Measurements from ENCODE around the gene INPPL1. TPM values are rescaled to one million over a fixed set of nuclear protein-coding genes. Genes with fewer than 3 reads are reported as not detected.

INPPL1 gene
- total RNA-seq, 1 experiment from 2014 or later = 203 TPM

DNA sequence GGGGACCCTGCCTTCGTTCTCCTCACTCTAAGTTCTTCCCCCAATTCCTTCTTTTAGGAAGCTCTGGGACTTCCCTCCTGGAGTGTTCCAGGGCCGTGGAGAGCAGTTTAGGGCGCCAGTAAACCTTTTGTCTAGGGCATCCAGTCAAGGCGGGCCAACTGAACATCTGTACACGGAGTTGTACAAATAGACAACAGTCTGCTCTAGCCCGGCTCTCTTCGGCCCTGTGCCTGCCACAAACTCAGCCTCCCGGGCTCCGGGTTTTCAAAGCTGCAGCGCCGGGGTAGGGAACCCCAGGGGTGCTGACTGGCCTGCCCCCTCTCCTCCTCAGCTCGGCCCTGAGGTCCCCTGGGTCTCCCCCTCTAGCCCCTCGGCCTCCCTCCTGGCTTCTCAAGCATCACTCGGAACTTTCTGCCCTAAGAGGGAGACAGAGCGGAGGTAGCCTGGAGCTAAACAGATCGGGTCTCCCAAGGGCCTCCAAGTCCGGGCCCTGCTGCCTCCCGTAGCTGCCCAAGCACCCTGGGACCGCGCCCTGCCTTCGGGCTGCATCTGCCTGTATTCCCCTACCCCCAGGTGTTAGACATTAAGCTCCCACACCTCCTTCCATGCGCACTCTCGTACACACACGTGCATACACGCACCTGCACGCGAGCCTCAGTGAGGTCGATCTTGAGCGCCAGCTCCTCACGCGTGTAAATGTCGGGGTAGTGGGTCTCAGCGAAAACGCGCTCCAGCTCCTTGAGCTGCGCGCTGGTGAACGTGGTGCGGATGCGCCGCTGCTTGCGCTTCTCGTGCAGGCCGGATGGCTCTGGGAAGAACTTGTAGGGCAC lies 16.1 kb downstream of the INPPL1 start:
- CTCF ChIA-PET = interaction anchor here (0.5 kb wide), 1 partner anchor 1867 kb away, joined by 3 read pairs; no protein-coding TSS in a partner anchor

DNA sequence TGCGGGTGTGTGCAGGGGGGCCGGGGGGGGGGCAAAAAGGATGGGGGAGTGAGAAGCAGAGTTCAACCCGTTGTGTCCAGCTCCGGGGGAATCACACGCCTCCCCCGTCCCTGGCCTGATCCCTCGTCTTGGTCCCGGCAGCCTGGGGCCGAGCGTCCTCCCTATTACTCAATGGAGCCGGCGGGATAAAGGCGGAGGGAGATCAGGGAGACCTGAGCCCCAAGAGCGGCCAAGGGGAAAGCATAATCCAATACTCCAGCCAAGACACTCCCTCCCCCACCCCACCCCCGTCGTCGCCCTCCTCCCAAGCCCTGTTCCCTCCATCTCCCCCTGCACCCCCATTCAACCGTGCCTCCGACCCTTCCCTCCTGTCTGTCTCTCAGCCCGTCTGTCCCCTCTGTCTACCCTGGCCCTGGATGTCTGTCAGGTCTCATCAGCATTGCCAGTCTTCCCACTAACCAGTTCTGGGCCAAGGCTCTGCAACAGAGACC lies 16.8 kb downstream of the INPPL1 start:
- BruUV-seq (replicated peaks) = no TSS peak
- H3K9me3 Mint-ChIP-seq (ENCODE audit: low read depth, unreplicated experiment) = no peaks in the 10 kb centered on the region
- TF ChIP-seq, protein P1, sequence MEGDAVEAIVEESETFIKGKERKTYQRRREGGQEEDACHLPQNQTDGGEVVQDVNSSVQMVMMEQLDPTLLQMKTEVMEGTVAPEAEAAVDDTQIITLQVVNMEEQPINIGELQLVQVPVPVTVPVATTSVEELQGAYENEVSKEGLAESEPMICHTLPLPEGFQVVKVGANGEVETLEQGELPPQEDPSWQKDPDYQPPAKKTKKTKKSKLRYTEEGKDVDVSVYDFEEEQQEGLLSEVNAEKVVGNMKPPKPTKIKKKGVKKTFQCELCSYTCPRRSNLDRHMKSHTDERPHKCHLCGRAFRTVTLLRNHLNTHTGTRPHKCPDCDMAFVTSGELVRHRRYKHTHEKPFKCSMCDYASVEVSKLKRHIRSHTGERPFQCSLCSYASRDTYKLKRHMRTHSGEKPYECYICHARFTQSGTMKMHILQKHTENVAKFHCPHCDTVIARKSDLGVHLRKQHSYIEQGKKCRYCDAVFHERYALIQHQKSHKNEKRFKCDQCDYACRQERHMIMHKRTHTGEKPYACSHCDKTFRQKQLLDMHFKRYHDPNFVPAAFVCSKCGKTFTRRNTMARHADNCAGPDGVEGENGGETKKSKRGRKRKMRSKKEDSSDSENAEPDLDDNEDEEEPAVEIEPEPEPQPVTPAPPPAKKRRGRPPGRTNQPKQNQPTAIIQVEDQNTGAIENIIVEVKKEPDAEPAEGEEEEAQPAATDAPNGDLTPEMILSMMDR (IDR thresholded peaks at IDR 0.05; ENCODE audit: unreplicated experiment) = no peak
- H3K27ac Mint-ChIP-seq (ENCODE audit: unreplicated experiment) = no peak overlapping the region
- intact Hi-C loops (cut with micrococcal nuclease; ENCODE audit: unreplicated experiment) = no loop called here
- no peak for DNase-seq
- peaks cover 39% of the 10 kb centered on the region for H3K27me3 Mint-ChIP-seq (ENCODE audit: unreplicated experiment)
- CTCF ChIA-PET = no interaction called here
- no peak overlapping the region for H3K4me3 Mint-ChIP-seq (ENCODE audit: low read depth, unreplicated experiment)
- H3K4me1 Mint-ChIP-seq (ENCODE audit: low read depth, unreplicated experiment) = no peaks in the 10 kb centered on the region
- H3K36me3 Mint-ChIP-seq (ENCODE audit: insufficient read depth, unreplicated experiment) = peaks cover 25% of the 10 kb centered on the region

More for the DNA sequence above, 16.1 kb downstream of the INPPL1 start:
- Mint-ChIP-seq H3K4me3 (ENCODE audit: low read depth, unreplicated experiment) (peak overlapping the region; percentile 63), H3K27me3 (ENCODE audit: unreplicated experiment) (peaks cover 39% of the 10 kb centered on the region), H3K9me3 (ENCODE audit: low read depth, unreplicated experiment) (no peaks in the 10 kb centered on the region), H3K27ac (ENCODE audit: unreplicated experiment) (peak overlapping the region; percentile 62), H3K4me1 (ENCODE audit: low read depth, unreplicated experiment) (no peaks in the 10 kb centered on the region), H3K36me3 (ENCODE audit: insufficient read depth, unreplicated experiment) (peaks cover 25% of the 10 kb centered on the region)
- no peak for DNase-seq
- TF ChIP-seq, protein P1 (IDR thresholded peaks at IDR 0.05; ENCODE audit: unreplicated experiment) = no peak
- no TSS peak for BruUV-seq (replicated peaks)
- intact Hi-C loops (cut with micrococcal nuclease; ENCODE audit: unreplicated experiment) = no loop called here

DNA sequence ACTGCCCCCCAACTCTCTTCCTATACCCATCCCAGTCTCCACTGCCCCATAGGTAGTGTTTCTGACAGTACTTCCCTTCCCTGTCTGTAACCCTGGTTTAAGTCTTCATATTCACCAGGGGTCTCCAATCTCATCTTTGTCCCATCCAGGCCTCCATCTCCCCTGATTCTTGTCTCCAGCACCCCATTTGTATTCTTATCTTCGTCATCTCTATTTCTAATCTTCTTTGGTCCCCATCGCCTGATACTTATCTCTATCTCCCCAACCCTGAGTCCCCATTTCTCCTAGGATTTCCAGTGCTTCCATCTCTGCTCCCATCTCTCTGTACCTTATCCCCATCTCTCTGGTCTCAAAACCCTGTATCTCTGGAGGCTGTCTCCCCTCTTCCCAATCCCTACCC lies 17.6 kb downstream of the INPPL1 start:
- BruUV-seq (replicated peaks) = no TSS peak
- no peak for DNase-seq
- CTCF ChIA-PET = interaction anchor here (0.8 kb wide), 1 partner anchor 13 kb away, joined by 3 read pairs; no protein-coding TSS in a partner anchor
- intact Hi-C loops (cut with micrococcal nuclease; ENCODE audit: unreplicated experiment) = no loop called here
- H3K9me3 Mint-ChIP-seq (ENCODE audit: low read depth, unreplicated experiment) = no peaks in the 10 kb centered on the region
- peaks cover 39% of the 10 kb centered on the region for H3K27me3 Mint-ChIP-seq (ENCODE audit: unreplicated experiment)
- no peaks in the 10 kb centered on the region for H3K4me1 Mint-ChIP-seq (ENCODE audit: low read depth, unreplicated experiment)
- TF ChIP-seq, protein P1 (IDR thresholded peaks at IDR 0.05; ENCODE audit: unreplicated experiment) = no peak
- H3K36me3 Mint-ChIP-seq (ENCODE audit: insufficient read depth, unreplicated experiment) = peaks cover 17% of the 10 kb centered on the region
- H3K4me3 Mint-ChIP-seq (ENCODE audit: low read depth, unreplicated experiment) = no peak overlapping the region
- H3K27ac Mint-ChIP-seq (ENCODE audit: unreplicated experiment) = no peak overlapping the region

DNA sequence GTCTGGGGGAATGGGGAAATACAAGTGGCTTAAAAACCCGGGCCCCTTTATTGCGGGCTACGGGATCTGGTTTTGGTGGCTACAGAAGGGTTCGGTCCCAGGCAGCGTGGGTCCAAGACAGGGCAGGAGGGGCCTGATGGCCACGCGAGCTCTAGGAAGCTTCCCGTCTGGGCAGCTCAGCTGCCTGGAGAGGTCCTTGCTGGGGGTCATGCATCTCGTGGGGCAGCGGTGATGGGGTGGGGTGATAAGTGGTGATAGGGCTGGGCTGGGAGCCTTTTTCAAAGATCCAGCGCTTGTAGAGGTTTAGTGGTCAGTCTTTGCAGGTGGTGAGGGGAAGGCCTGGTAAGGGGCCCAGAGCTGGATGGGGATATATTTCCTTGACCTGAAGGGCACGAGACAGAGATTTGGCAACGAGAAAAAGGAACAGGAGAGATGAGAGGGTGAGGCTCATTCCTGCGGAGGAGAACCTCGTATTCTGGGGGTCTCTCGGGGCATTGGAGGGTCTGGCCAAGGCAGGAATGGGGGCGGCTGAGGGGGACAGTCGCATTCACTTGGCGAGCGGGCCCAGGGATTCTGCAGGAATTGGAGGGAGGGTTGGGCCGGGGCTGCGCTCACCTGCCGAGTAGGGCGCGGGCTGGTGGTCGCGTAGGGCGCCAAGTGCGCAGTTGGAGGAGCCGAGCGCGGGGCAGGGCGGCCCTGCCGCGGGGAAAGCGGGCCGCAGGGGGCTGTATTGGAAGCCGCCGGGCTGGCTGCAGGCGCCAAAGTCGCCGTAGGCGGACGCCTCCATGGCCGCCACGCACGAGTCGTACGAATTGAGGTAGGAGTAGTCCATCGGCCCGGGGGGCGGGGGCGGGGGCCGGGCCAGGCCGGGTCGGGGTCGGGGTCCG lies 18.8 kb downstream of the INPPL1 start:
- Mint-ChIP-seq H3K4me1 (ENCODE audit: low read depth, unreplicated experiment) (no peaks in the 10 kb centered on the region), H3K4me3 (ENCODE audit: low read depth, unreplicated experiment) (no peak overlapping the region), H3K27ac (ENCODE audit: unreplicated experiment) (no peak overlapping the region), H3K27me3 (ENCODE audit: unreplicated experiment) (peaks cover 39% of the 10 kb centered on the region), H3K36me3 (ENCODE audit: insufficient read depth, unreplicated experiment) (peaks cover 11% of the 10 kb centered on the region), H3K9me3 (ENCODE audit: low read depth, unreplicated experiment) (no peaks in the 10 kb centered on the region)
- CTCF ChIA-PET = interaction anchor here (0.8 kb wide), 1 partner anchor 12 kb away, joined by 3 read pairs; no protein-coding TSS in a partner anchor
- no TSS peak for BruUV-seq (replicated peaks)
- TF ChIP-seq, protein P1 (IDR thresholded peaks at IDR 0.05; ENCODE audit: unreplicated experiment) = no peak
- no peak for DNase-seq
- intact Hi-C loops (cut with micrococcal nuclease; ENCODE audit: unreplicated experiment) = no loop called here
